Heart left ventricle (tissue), 16 donors: ENCODE measurements around the gene HTR7. TPM values are rescaled to one million over a fixed set of nuclear protein-coding genes. Genes with fewer than 3 reads are reported as not detected.

Source experiments
- ATAC-seq, 4 donors: fragments of 200-7000 bp; cut with Tn5 transposase; one replicate each; pipeline ENCODE4 v1.9.1; 2020 to 2022; ENCODE audit warnings: moderate library complexity in 4 of 4, mild to moderate bottlenecking in 3 of 4, moderate number of reproducible peaks in 1 of 4
- DNase-seq, 5 donors: peaks; one replicate each; pipeline ENCODE4 v3.0.0-alpha.2; 2020
- H3K27ac ChIP-seq, 12 donors: fragments of 200-600 bp; sonication (generic) in 4 of 12; one replicate each; pipeline versions ENCODE4 v1.5.0 to v1.8.0; 2016 to 2022; ENCODE audit warnings: mild to moderate bottlenecking in 2 of 12
- H3K27me3 ChIP-seq, 9 donors: fragments of 200-600 bp; sonication (generic) in 2 of 9; one replicate each; pipeline versions ENCODE4 v1.5.1 to v1.8.0; 2016 to 2022; ENCODE audit warnings: mild to moderate bottlenecking in 3 of 9
- H3K36me3 ChIP-seq, 9 donors: fragments of 200-600 bp; sonication (generic) in 2 of 9; one replicate each; pipeline versions ENCODE4 v1.5.0 to v1.8.0; 2018 to 2022; ENCODE audit warnings: mild to moderate bottlenecking in 2 of 9
- H3K4me1 ChIP-seq, 12 donors: fragments of 200-600 bp; sonication (generic) in 4 of 12; one replicate each; pipeline versions ENCODE4 v1.5.0 to v1.8.0; 2016 to 2022; ENCODE audit warnings: mild to moderate bottlenecking in 3 of 12
- H3K4me3 ChIP-seq, 12 donors: fragments of 200-600 bp; sonication (generic) in 4 of 12; one replicate each; pipeline versions ENCODE4 v1.5.0 to v1.8.0; 2017 to 2022; ENCODE audit warnings: mild to moderate bottlenecking in 9 of 12, moderate library complexity in 4 of 12
- H3K9me3 ChIP-seq, 12 donors: fragments of 200-600 bp; sonication (generic) in 4 of 12; one replicate each; pipeline versions ENCODE4 v1.5.0 to v1.8.0; 2016 to 2022; ENCODE audit warnings: mild to moderate bottlenecking in 1 of 12
- POLR2A ChIP-seq, 2 donors: fragments of 450-650 bp; IDR thresholded peaks; one replicate each; pipeline ENCODE4 v1.6.1; 2017; ENCODE audit warnings: antibody characterized with exemption in 2 of 2, mild to moderate bottlenecking in 2 of 2, moderate library complexity in 2 of 2
- WGBS, 4 donors: extraction: QIAGEN DNeasy Blood & Tissue Kit in 2 of 4; methylation state at CpG; one replicate each; pipeline versions ENCODE4 v1.1.5 to v1.1.7; 2013 to 2018; 5-methylcytosine and 5-hydroxymethylcytosine counted together
- intact Hi-C, 10 donors: fragments of 100-400 bp; cut with DNase I; formaldehyde crosslinking; loops; one replicate each; pipeline versions ENCODE4 v1.11.1 to v1.14.2; 2022
- polyA plus RNA-seq, 2 donors: library from polyadenylated mRNA; stranded (reverse); fragments of 200-250 nt; gene quantifications; one replicate each; pipeline ENCODE4 v1.2.3, GENCODE V29; 2013
- total RNA-seq, 9 donors: library from RNA; depleted of rRNA in 2 of 9; stranded (reverse); fragments of >200 nt in 2 of 9; fragmentation: NEBNext Ultra II Directional in 3 of 9; extraction: Animal tissue kit (Norgen Biotek cat#: 25700) in 3 of 9; gene quantifications; one replicate each; pipeline versions ENCODE4 v1.1.0 to v1.2.4, GENCODE V29; 2016 to 2023
- TF ChIP-seq, protein P1 (sequence below), 12 donors: fragments of 200-600 bp; sonication (generic) in 4 of 12; IDR thresholded peaks; one replicate each; pipeline versions ENCODE4 v1.5.0 to v1.8.0; 2018 to 2022; ENCODE audit warnings: antibody characterized with exemption in 12 of 12, mild to moderate bottlenecking in 5 of 12
- donor health status: ischemic (EF 13 %, LVEDD 7.1; RV severe dilation, severe dysfunction).
- donor health status: healthy with polysubstance abuse.
- donor health status: DM: no; HTN: yes; CAD: no.
- donor health status: DM: no; HTN: no; CAD: no.
- donor health status: ischemic (EF 25% LVEDD 6.9; RV normal size, moderate dysfunction).
- donor health status: ischemic (EF 25% LVEDD 5.7; RV mildly dilated, moderate dysfunction).
- donor health status: healthy.
- donor health status: DM: yes; HTN: yes; CAD: no.
- donor health status: ischemic (EF 35%, LVEDD 5.7; RV mildly dilated, moderate dysfunction).
- donor health status: nonischemic (EF 11% LVEDD 7.7; RV severe dilation, severe dysfunction).
- donor health status: DM: yes; HTN: yes; CAD: no.
- donor health status: PGD.
- donor health status: ischemic (EF 29% LVEDD 5.4; RV normal size, mild dysfunction).
- donor health status: nonischemic (EF 23%, LVEDD 6.1; RV moderate dilation, normal function).

Gene HTR7
- total and polyA plus RNA-seq, 11 donors: 0.10 to 0.66 (median 0.24) TPM; not detected in 4

DNA sequence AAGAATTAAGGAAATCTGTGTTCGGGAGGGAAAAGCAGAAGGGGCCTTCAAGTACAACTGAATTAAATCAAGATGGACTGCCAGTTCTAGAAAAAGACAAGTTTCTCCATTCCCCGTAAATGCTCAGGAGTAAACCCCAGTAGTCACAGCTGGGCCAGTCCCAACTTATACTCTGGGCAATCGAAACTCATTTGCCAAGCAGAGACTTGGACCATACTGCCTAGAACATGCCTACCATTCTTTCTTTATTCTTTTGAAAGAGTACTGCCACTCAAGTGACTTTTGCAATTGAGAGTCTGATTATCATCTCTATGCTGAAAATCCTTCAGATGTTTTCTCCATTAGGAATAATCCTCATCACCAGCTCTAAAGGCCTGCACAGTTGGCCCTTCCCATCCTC is 35.4 kb upstream of the HTR7 start:
- H3K36me3 ChIP-seq: peaks cover 0 to 100% (median 81%) of the 10 kb centered on the region in 9 donors
- intact Hi-C loops: no loop called here
- TF ChIP-seq POLR2A (IDR thresholded peaks at IDR 0.05): no peak
- TF ChIP-seq, protein P1, sequence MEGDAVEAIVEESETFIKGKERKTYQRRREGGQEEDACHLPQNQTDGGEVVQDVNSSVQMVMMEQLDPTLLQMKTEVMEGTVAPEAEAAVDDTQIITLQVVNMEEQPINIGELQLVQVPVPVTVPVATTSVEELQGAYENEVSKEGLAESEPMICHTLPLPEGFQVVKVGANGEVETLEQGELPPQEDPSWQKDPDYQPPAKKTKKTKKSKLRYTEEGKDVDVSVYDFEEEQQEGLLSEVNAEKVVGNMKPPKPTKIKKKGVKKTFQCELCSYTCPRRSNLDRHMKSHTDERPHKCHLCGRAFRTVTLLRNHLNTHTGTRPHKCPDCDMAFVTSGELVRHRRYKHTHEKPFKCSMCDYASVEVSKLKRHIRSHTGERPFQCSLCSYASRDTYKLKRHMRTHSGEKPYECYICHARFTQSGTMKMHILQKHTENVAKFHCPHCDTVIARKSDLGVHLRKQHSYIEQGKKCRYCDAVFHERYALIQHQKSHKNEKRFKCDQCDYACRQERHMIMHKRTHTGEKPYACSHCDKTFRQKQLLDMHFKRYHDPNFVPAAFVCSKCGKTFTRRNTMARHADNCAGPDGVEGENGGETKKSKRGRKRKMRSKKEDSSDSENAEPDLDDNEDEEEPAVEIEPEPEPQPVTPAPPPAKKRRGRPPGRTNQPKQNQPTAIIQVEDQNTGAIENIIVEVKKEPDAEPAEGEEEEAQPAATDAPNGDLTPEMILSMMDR (IDR thresholded peaks at IDR 0.05): no peak
- no peak overlapping the region for H3K27ac ChIP-seq
- no peak overlapping the region for H3K4me3 ChIP-seq
- H3K9me3 ChIP-seq: no peaks in the 10 kb centered on the region
- peaks cover 0 to 12% (median 0%) of the 10 kb centered on the region in 12 donors for H3K4me1 ChIP-seq
- whole genome bisulfite sequencing, 4 donors: 91 to 96% (median 94%) methylated on average over 3 of the region's 3 CpGs
- no peaks in the 10 kb centered on the region for H3K27me3 ChIP-seq
- ATAC-seq (no peak), DNase-seq (no peak)

DNA sequence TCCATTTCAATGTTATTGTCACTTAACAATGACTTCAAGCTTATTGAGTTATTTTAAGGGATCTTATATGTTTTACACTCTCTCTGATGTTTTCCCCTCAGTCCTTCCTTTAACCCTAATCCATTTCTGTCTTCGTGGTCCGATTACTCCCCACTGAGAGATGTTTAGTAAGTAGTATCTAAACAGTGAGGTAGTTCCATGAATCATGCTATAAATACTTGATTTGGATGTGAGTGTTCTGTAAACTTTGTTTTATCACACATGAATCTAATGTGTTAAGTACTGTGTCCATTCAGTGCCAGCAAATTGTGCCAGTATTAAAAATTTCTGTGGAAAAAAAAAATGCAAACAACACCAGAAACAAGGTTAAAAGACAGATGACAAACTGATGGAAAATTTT is 32.5 kb upstream of the HTR7 start:
- peaks cover 0 to 100% (median 89%) of the 10 kb centered on the region in 9 donors for H3K36me3 ChIP-seq
- 91 to 97% (median 95%) methylated on average over 2 of the region's 2 CpGs for WGBS, 4 donors
- no peak overlapping the region for H3K4me3 ChIP-seq
- DNase-seq: no peak
- H3K27ac ChIP-seq: no peak overlapping the region
- no peaks in the 10 kb centered on the region for H3K27me3 ChIP-seq
- H3K9me3 ChIP-seq: no peaks in the 10 kb centered on the region
- H3K4me1 ChIP-seq: no peaks in the 10 kb centered on the region
- intact Hi-C loops: no loop called here
- TF ChIP-seq POLR2A (IDR thresholded peaks at IDR 0.05): no peak
- TF ChIP-seq, protein P1 (IDR thresholded peaks at IDR 0.05): no peak
- ATAC-seq: no peak

DNA sequence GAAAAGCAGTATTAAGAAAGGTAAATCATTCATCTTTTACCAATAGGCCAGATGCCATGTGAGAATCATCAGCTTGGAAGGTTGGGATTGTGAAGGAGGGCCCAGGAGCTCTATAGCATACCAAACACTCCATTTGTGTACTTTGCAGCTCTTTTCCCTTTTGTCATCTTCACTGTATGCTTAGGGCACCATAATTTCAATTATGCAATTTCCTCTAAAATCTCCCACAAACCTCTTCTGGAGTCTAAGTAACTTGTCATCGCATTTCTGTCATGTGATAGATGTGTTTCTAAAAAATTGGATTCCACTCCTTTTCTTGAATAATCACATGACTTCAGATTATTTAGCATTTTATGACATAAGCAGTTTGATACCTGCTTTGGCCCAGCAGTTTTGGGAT is 31.8 kb upstream of the HTR7 start:
- no peak overlapping the region for H3K4me3 ChIP-seq
- 82 to 98% (median 93%) methylated on average over 1 of the region's 1 CpG for WGBS, 4 donors
- no peaks in the 10 kb centered on the region for H3K27me3 ChIP-seq
- ATAC-seq (no peak), DNase-seq (no peak)
- no peak overlapping the region for H3K27ac ChIP-seq
- H3K4me1 ChIP-seq: peaks cover 0 to 7% (median 0%) of the 10 kb centered on the region in 12 donors
- H3K9me3 ChIP-seq: no peaks in the 10 kb centered on the region
- TF ChIP-seq POLR2A (IDR thresholded peaks at IDR 0.05): no peak
- TF ChIP-seq, protein P1 (IDR thresholded peaks at IDR 0.05): no peak
- intact Hi-C loops: no loop called here
- peaks cover 0 to 99% (median 89%) of the 10 kb centered on the region in 9 donors for H3K36me3 ChIP-seq

DNA sequence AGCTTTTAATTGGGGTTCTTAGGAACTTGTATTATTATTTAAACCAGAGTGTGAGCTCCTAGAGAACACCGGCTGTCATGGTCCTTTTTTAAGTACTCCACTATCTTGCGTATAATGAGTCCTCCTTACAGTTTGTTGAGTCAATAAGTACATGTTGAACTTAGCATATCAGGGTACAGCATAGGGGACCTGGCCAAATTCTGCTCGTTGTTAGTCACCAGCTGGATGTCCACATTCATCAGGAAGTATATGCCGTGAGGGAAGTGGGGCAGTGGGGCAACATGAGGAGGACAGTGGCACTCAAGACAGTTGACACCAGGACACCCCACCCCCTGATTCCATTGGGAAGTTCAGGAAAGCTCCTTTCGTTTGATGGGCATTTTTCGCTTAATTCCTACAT is 30.5 kb upstream of the HTR7 start:
- TF ChIP-seq, protein P1 (IDR thresholded peaks at IDR 0.05): no peak
- TF ChIP-seq POLR2A (IDR thresholded peaks at IDR 0.05): no peak
- WGBS, 4 donors: 88 to 91% (median 90%) methylated on average over 6 of the region's 6 CpGs
- ATAC-seq: no peak
- intact Hi-C loops: no loop called here
- H3K4me1 ChIP-seq: peaks cover 0 to 12% (median 0%) of the 10 kb centered on the region in 12 donors
- H3K27me3 ChIP-seq: no peaks in the 10 kb centered on the region
- DNase-seq: no peak
- H3K4me3 ChIP-seq: no peak overlapping the region
- H3K36me3 ChIP-seq: peaks cover 0 to 99% (median 88%) of the 10 kb centered on the region in 9 donors
- H3K9me3 ChIP-seq: no peaks in the 10 kb centered on the region
- H3K27ac ChIP-seq: no peak overlapping the region
